MCF 10A (cell line): ENCODE measurements around the gene HMGB3. TPM values are rescaled to one million over a fixed set of nuclear protein-coding genes. Genes with fewer than 3 reads are reported as not detected.

Experiments
- BruUV-seq: library from RNA; stranded (reverse); fragments of 400-500 nt; replicated peaks from 2 replicates; lab custom pipeline; 2021; lab: Mats Ljungman, UMichigan
- CTCF ChIA-PET: fragments of 300-600 bp; sonication (Branson Sonifier 250); formaldehyde crosslinking; extraction: SDS; loops from one replicate; lab custom pipeline; 2021; ENCODE audit warnings: antibody characterized with exemption, inconsistent platforms; lab: Yijun Ruan, JAX
- POLR2A ChIA-PET: fragments of 300-600, 350-650 bp; sonication (Branson Sonifier 250); formaldehyde crosslinking; extraction: SDS; loops from one replicate; lab custom pipeline; 2020; ENCODE audit warnings: antibody characterized with exemption, inconsistent platforms; lab: Yijun Ruan, JAX
- DNase-seq: peaks from one replicate; pipeline ENCODE4 v3.0.0-alpha.2; 2018; ENCODE audit not compliant: unreplicated experiment
- H3K27ac Mint-ChIP-seq: one replicate; pipeline ENCODE4 v1.8.0; 2022; ENCODE audit warnings: mild to moderate bottlenecking, low read depth, mixed read lengths; ENCODE audit not compliant: unreplicated experiment
- H3K27me3 Mint-ChIP-seq: one replicate; pipeline ENCODE4 v1.8.0; 2022; ENCODE audit warnings: mixed read lengths; ENCODE audit not compliant: insufficient read depth, unreplicated experiment
- H3K36me3 Mint-ChIP-seq: one replicate; pipeline ENCODE4 v1.8.0; 2022; ENCODE audit warnings: mild to moderate bottlenecking, moderate library complexity, mixed read lengths; ENCODE audit not compliant: insufficient read depth, unreplicated experiment
- H3K4me1 Mint-ChIP-seq: one replicate; pipeline ENCODE4 v1.8.0; 2022; ENCODE audit warnings: mixed read lengths; ENCODE audit not compliant: insufficient read depth, unreplicated experiment
- H3K4me3 Mint-ChIP-seq: one replicate; pipeline ENCODE4 v1.8.0; 2022; ENCODE audit warnings: mild to moderate bottlenecking, moderate library complexity, mixed read lengths; ENCODE audit not compliant: unreplicated experiment
- H3K9me3 Mint-ChIP-seq: one replicate; pipeline ENCODE4 v1.8.0; 2022; ENCODE audit warnings: mixed read lengths; ENCODE audit not compliant: unreplicated experiment
- CTCF ChIP-seq: fragments of 200-600 bp; IDR thresholded peaks from one replicate; pipeline ENCODE4 v1.8.0; 2022; ENCODE audit warnings: antibody characterized with exemption, mild to moderate bottlenecking; ENCODE audit not compliant: unreplicated experiment
- intact Hi-C: fragments of 100-400 bp; cut with micrococcal nuclease; formaldehyde crosslinking; loops from 2 replicates; pipeline ENCODE4 v1.14.1; 2022
- total RNA-seq: library from RNA; stranded (reverse); gene quantifications from 2 replicates; pipeline ENCODE4 v1.2.3, GENCODE V29; 2022

Gene HMGB3
- total RNA-seq, 1 experiment from 2014 or later, result 75.3 TPM

- no peak for DNase-seq
- no peak for TF ChIP-seq CTCF
- BruUV-seq, result no TSS peak
- Mint-ChIP-seq H3K27me3 (no peaks in the 10 kb centered on the region), H3K4me1 (peaks cover 17% of the 10 kb centered on the region), H3K9me3 (no peaks in the 10 kb centered on the region), H3K36me3 (peaks cover 35% of the 10 kb centered on the region), H3K27ac (no peak overlapping the region), H3K4me3 (no peak overlapping the region)
- POLR2A ChIA-PET, result interaction anchor here (0.6 kb wide), 1 partner anchor 92 kb away, joined by 3 read pairs; no protein-coding TSS in a partner anchor
- CTCF ChIA-PET, result interaction anchor here (0.7 to 0.9 kb wide), 3 partner anchors 16 to 102 kb away, joined by 3 to 6 read pairs (median 4); no protein-coding TSS in a partner anchor
- intact Hi-C loops, result no loop called here
Observed at GRCh38 chrX:150989420-150989819, 6.3 kb downstream of the HMGB3 start.

GRCh38 chrX:150990910-150991309 lies 7.8 kb downstream of the HMGB3 start:
- intact Hi-C loops, result no loop called here
- H3K27me3 Mint-ChIP-seq, result no peaks in the 10 kb centered on the region

GRCh38 chrX:151000861-151001331 lies 17.8 kb downstream of the HMGB3 start:
- DNase-seq, result no peak
- CTCF ChIA-PET, result no interaction called here
- no peak overlapping the region for H3K27ac Mint-ChIP-seq

More at GRCh38 chrX:150990910-150991309, 7.8 kb downstream of the HMGB3 start:
- peaks cover 11% of the 10 kb centered on the region for H3K4me1 Mint-ChIP-seq
- CTCF ChIA-PET, result interaction anchor here (1.1 kb wide), 1 partner anchor 219 kb away, joined by 4 read pairs; no protein-coding TSS in a partner anchor
- POLR2A ChIA-PET, result interaction anchor here (0.7 kb wide), 1 partner anchor 11 kb away, joined by 3 read pairs; no protein-coding TSS in a partner anchor
- TF ChIP-seq CTCF, result no peak
- no TSS peak for BruUV-seq
- no peak overlapping the region for H3K4me3 Mint-ChIP-seq
- H3K36me3 Mint-ChIP-seq, result peaks cover 31% of the 10 kb centered on the region
- H3K9me3 Mint-ChIP-seq, result peaks cover 1% of the 10 kb centered on the region
- peak; percentile 74 for DNase-seq
- no peak overlapping the region for H3K27ac Mint-ChIP-seq

GRCh38 chrX:151004085-151004484 lies 20.9 kb downstream of the HMGB3 start:
- Mint-ChIP-seq H3K36me3 (no peaks in the 10 kb centered on the region), H3K4me1 (no peaks in the 10 kb centered on the region), H3K27me3 (no peaks in the 10 kb centered on the region), H3K4me3 (no peak overlapping the region), H3K27ac (no peak overlapping the region), H3K9me3 (peaks cover 3% of the 10 kb centered on the region)
- intact Hi-C loops, result no loop called here
- CTCF ChIA-PET, result no interaction called here
- no TSS peak for BruUV-seq
- POLR2A ChIA-PET, result no interaction called here
- TF ChIP-seq CTCF, result no peak
- DNase-seq, result peak; percentile 22

More at GRCh38 chrX:151000861-151001331, 17.8 kb downstream of the HMGB3 start:
- TF ChIP-seq CTCF, result no peak
- Mint-ChIP-seq H3K9me3 (peaks cover 8% of the 10 kb centered on the region), H3K36me3 (no peaks in the 10 kb centered on the region), H3K4me3 (no peak overlapping the region), H3K4me1 (no peaks in the 10 kb centered on the region), H3K27me3 (no peaks in the 10 kb centered on the region)
- no TSS peak for BruUV-seq
- POLR2A ChIA-PET, result no interaction called here
- intact Hi-C loops, result no loop called here
